H9 (cell line): ENCODE measurements around the gene CDC42EP5. TPM values are rescaled to one million over a fixed set of nuclear protein-coding genes. Genes with fewer than 3 reads are reported as not detected.
"Not testable (repeated sequence)": the region's sequence is repeated elsewhere in the genome, so short reads cannot be mapped to it uniquely, and the experiment has no call there.

Source experiments
- DNase-seq: peaks from one replicate; pipeline ENCODE4 v3.0.0-alpha.2; 2017
- H2AFZ ChIP-seq: one replicate; pipeline ENCODE4 v1.6.1; 2013; ENCODE audit warnings: mild to moderate bottlenecking, low read length, control low read depth, moderate library complexity
- H2AK5ac ChIP-seq: 2 replicates; pipeline ENCODE4 v1.6.1; 2013; ENCODE audit warnings: low read length, control low read depth, mixed read lengths; ENCODE audit not compliant: insufficient read length
- H2BK120ac ChIP-seq: one replicate; pipeline ENCODE4 v1.6.1; 2013; ENCODE audit warnings: low read depth, mild to moderate bottlenecking, low read length, control low read depth, inconsistent platforms; ENCODE audit not compliant: poor library complexity, severe bottlenecking
- H2BK12ac ChIP-seq: 2 replicates; pipeline ENCODE4 v1.6.1; 2013; ENCODE audit warnings: low read length, control low read depth, mixed read lengths, low read depth; ENCODE audit not compliant: insufficient read length
- H2BK15ac ChIP-seq: 2 replicates; pipeline ENCODE4 v1.6.1; 2013; ENCODE audit warnings: low read depth, low read length, control low read depth
- H2BK20ac ChIP-seq: one replicate; pipeline ENCODE4 v1.6.1; 2013; ENCODE audit warnings: low read depth, mild to moderate bottlenecking, low read length, control low read depth, inconsistent platforms; ENCODE audit not compliant: poor library complexity, severe bottlenecking
- H2BK5ac ChIP-seq: 2 replicates; pipeline ENCODE4 v1.6.1; 2013; ENCODE audit warnings: low read length, control low read depth, mixed read lengths; ENCODE audit not compliant: insufficient read length
- H3K14ac ChIP-seq: 2 replicates; pipeline ENCODE4 v1.6.1; 2013; ENCODE audit warnings: low read length, control low read depth; ENCODE audit not compliant: insufficient read depth
- H3K18ac ChIP-seq: 2 replicates; pipeline ENCODE4 v1.6.1; 2013; ENCODE audit warnings: low read depth, mild to moderate bottlenecking, mixed read lengths, low read length, control low read depth; ENCODE audit not compliant: insufficient read length
- H3K23ac ChIP-seq: 2 replicates; pipeline ENCODE4 v1.6.1; 2013; ENCODE audit warnings: low read length, control low read depth, mixed read lengths, low read depth; ENCODE audit not compliant: insufficient read length
- H3K23me2 ChIP-seq: 2 replicates; pipeline ENCODE4 v1.6.1; 2013; ENCODE audit warnings: low read depth, mild to moderate bottlenecking, mixed read lengths, low read length, control low read depth; ENCODE audit not compliant: insufficient read length, poor library complexity, severe bottlenecking
- H3K27ac ChIP-seq: 2 replicates; pipeline ENCODE4 v1.5.1; 2013; ENCODE audit warnings: low read length, control low read depth, mixed read lengths, low read depth; ENCODE audit not compliant: insufficient read length
- H3K27me3 ChIP-seq: 2 replicates; pipeline ENCODE4 v1.6.1; 2013; ENCODE audit warnings: low read length, control low read depth, inconsistent platforms; ENCODE audit not compliant: insufficient read depth
- H3K4ac ChIP-seq: 2 replicates; pipeline ENCODE4 v1.6.1; 2013; ENCODE audit warnings: low read depth, mild to moderate bottlenecking, control low read depth, inconsistent platforms, low read length, moderate library complexity
- H3K4me1 ChIP-seq: 2 replicates; pipeline ENCODE4 v1.6.1; 2013; ENCODE audit warnings: low read length, control low read depth, inconsistent platforms; ENCODE audit not compliant: insufficient read depth
- H3K4me2 ChIP-seq: 2 replicates; pipeline ENCODE4 v1.6.1; 2013; ENCODE audit warnings: low read length, control low read depth, mixed read lengths; ENCODE audit not compliant: insufficient read length, insufficient read depth
- H3K56ac ChIP-seq: 2 replicates; pipeline ENCODE4 v1.6.1; 2013; ENCODE audit warnings: low read depth, mild to moderate bottlenecking, mixed read lengths, low read length, control low read depth; ENCODE audit not compliant: insufficient read length
- H3K79me1 ChIP-seq: 2 replicates; pipeline ENCODE4 v1.6.1; 2013; ENCODE audit warnings: low read depth, mild to moderate bottlenecking, moderate library complexity, low read length, control low read depth, inconsistent platforms; ENCODE audit not compliant: insufficient read depth, poor library complexity, severe bottlenecking
- H3K79me2 ChIP-seq: 2 replicates; pipeline ENCODE4 v1.6.1; 2013; ENCODE audit warnings: low read length, control low read depth, inconsistent platforms; ENCODE audit not compliant: insufficient read depth
- H3K9ac ChIP-seq: 2 replicates; pipeline ENCODE4 v1.6.1; 2013; ENCODE audit warnings: low read length, control low read depth, mixed read lengths; ENCODE audit not compliant: insufficient read length; ENCODE audit errors: extremely low read depth
- H3K9me3 ChIP-seq: one replicate; pipeline ENCODE4 v1.6.1; 2013; ENCODE audit warnings: low read depth, low read length, inconsistent platforms; ENCODE audit not compliant: control insufficient read depth
- H3T11ph ChIP-seq: one replicate; pipeline ENCODE4 v1.6.1; 2013; ENCODE audit warnings: mild to moderate bottlenecking, low read length, control low read depth, inconsistent platforms
- H4K20me1 ChIP-seq: one replicate; pipeline ENCODE4 v1.6.1; 2013; ENCODE audit not compliant: control insufficient read depth, insufficient read length, insufficient read depth
- H4K5ac ChIP-seq: 2 replicates; pipeline ENCODE4 v1.6.1; 2013; ENCODE audit warnings: low read depth, mild to moderate bottlenecking, mixed read lengths, low read length, control low read depth; ENCODE audit not compliant: insufficient read length
- H4K8ac ChIP-seq: replicated peaks from 2 replicates; pipeline ENCODE4 v1.6.1; 2013; ENCODE audit warnings: low read length, control low read depth, mixed read lengths, low read depth; ENCODE audit not compliant: insufficient read length
- H4K91ac ChIP-seq: 2 replicates; pipeline ENCODE4 v1.6.1; 2013; ENCODE audit warnings: low read depth, mild to moderate bottlenecking, moderate library complexity, mixed read lengths, low read length, control low read depth; ENCODE audit not compliant: insufficient read length
- H3K27ac Mint-ChIP-seq, 3 experiments: 2 replicates in 2 of 3; 3 replicates in 1 of 3; pipeline ENCODE4 v1.8.0; 2020 to 2021; ENCODE audit warnings: mixed read lengths in 3 of 3, mild to moderate bottlenecking in 1 of 3, moderate library complexity in 1 of 3
- H3K27me3 Mint-ChIP-seq: 2 replicates; pipeline ENCODE4 v1.8.0; 2021; ENCODE audit warnings: low read depth, mild to moderate bottlenecking, moderate library complexity, mixed read lengths
- H3K36me3 Mint-ChIP-seq, 3 experiments: 2 replicates in 2 of 3; 3 replicates in 1 of 3; pipeline ENCODE4 v1.8.0; 2020 to 2021; ENCODE audit warnings: low read depth in 3 of 3, mixed read lengths in 3 of 3; ENCODE audit not compliant: insufficient read depth in 1 of 3
- H3K4me1 Mint-ChIP-seq, 2 experiments: 2 replicates each; pipeline ENCODE4 v1.8.0; 2020; ENCODE audit warnings: mixed read lengths in 2 of 2
- H3K4me3 Mint-ChIP-seq, 2 experiments: 2 replicates in 1 of 2; 3 replicates in 1 of 2; pipeline ENCODE4 v1.8.0; 2020 to 2021; ENCODE audit warnings: mild to moderate bottlenecking in 2 of 2, mixed read lengths in 2 of 2, moderate library complexity in 1 of 2
- H3K9me3 Mint-ChIP-seq, 2 experiments: 2 replicates in 1 of 2; 3 replicates in 1 of 2; pipeline ENCODE4 v1.8.0; 2020; ENCODE audit warnings: mild to moderate bottlenecking in 2 of 2, mixed read lengths in 2 of 2, moderate library complexity in 1 of 2
- WGBS: extraction: QIAGEN DNeasy Blood & Tissue Kit; methylation state at CpG from one replicate; pipeline ENCODE4 v1.1.7; 2013; ENCODE audit warnings: missing lambda C conversion rate, low lambda C conversion rate, mixed read lengths; ENCODE audit not compliant: insufficient read length; ENCODE audit errors: extremely low coverage; 5-methylcytosine and 5-hydroxymethylcytosine counted together
- total RNA-seq: library from RNA; stranded (reverse); gene quantifications from 2 replicates; pipeline ENCODE4 v1.2.1, GENCODE V29; 2021

The CDC42EP5 gene
- total RNA-seq, 1 experiment from 2014 or later: 1.6 TPM

GRCh38 chr19:54508487-54508886 is 35.4 kb upstream of the CDC42EP5 start:
- not testable (repeated sequence) for H3K4me2 ChIP-seq, H4K8ac ChIP-seq, H2BK15ac ChIP-seq, H3K27me3 Mint-ChIP-seq, H2AK5ac ChIP-seq, H4K20me1 ChIP-seq, H3K9ac ChIP-seq, H3K23me2 ChIP-seq, H3K4me3 Mint-ChIP-seq, H3K79me1 ChIP-seq, H3K56ac ChIP-seq, H2BK120ac ChIP-seq, H3K79me2 ChIP-seq, H2BK20ac ChIP-seq, H2BK5ac ChIP-seq, H3K4me1 Mint-ChIP-seq, H3K27ac ChIP-seq, H4K91ac ChIP-seq, H3K18ac ChIP-seq, H3K4ac ChIP-seq, H3K4me1 ChIP-seq, H3K27ac Mint-ChIP-seq, H4K5ac ChIP-seq, H2AFZ ChIP-seq, H2BK12ac ChIP-seq, H3K14ac ChIP-seq, H3T11ph ChIP-seq, H3K23ac ChIP-seq, DNase-seq, H3K27me3 ChIP-seq
- no CpG with 5 or more reads among the region's 3 CpGs for WGBS
- H3K9me3 ChIP-seq: peaks cover 24% of the 10 kb centered on the region
- Mint-ChIP-seq H3K36me3 (peaks cover 2 to 30% (median 11%) of the 10 kb centered on the region in 3 experiments; a peak in 6 of 7 replicates), H3K9me3 (peaks cover 71 to 83% of the 10 kb centered on the region in 2 experiments)
